NCI-H510A treated with DMSO at 0.1 percent for 48 hours (cell line): ENCODE data around the gene ATPAF1.
"Not testable (repeated sequence)": the region's sequence is repeated elsewhere in the genome, so short reads cannot be mapped to it uniquely, and the experiment has no call there.

ENCODE experiments used
- DNase-seq: peaks from one replicate; lab custom pipeline; 2025; lab: John Stamatoyannopoulos, UW

ATPAF1 gene, protein sequence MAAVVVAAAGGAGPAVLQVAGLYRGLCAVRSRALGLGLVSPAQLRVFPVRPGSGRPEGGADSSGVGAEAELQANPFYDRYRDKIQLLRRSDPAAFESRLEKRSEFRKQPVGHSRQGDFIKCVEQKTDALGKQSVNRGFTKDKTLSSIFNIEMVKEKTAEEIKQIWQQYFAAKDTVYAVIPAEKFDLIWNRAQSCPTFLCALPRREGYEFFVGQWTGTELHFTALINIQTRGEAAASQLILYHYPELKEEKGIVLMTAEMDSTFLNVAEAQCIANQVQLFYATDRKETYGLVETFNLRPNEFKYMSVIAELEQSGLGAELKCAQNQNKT

DNA sequence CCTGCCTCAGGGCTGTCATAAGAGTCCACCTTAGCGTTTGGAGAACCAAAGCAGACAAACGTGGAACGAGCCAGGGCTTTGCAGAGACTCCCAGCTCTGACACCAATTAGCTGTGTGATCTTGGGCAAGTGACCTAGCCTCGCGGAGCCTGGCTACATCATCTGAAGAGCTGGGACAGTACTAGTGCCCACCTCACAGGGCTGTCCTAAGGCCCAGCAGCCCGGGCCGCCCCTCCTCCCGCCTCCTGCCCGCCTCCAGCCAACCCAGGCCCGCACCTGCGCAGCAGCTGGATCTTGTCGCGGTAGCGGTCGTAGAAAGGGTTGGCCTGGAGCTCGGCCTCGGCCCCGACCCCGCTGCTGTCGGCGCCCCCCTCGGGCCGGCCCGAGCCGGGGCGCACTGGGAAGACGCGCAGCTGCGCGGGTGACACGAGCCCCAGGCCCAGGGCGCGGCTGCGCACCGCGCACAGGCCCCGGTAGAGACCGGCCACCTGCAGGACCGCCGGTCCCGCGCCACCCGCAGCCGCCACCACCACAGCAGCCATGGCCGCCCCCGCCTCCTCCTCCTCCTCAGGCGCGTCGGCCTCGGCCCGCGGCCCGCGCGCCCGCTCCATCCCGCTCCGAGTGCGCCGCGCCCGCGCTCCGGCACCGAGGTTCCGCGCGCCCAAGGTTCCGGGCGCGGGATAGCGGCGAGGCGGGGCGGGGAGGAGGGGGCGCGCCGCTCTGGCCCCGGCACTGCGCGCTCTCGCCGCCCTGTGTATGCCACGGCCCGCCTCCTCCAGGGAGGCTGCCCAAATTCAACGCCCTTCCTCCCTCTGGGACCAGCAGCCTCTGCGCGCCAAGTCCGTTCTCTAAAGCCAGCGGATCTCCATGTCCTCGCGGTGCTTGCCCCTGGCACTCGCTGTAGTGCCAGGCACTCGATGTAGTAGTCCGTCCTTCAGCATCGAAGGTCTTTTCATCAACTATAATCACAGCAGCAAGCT lies at the start of gene ATPAF1:
ATPAF1 (minus strand) TSS at position 583 of the 979 bp plus-strand sequence; CDS start at position 541, 42 bp downstream.
- peak; percentile 66 for DNase-seq

DNA sequence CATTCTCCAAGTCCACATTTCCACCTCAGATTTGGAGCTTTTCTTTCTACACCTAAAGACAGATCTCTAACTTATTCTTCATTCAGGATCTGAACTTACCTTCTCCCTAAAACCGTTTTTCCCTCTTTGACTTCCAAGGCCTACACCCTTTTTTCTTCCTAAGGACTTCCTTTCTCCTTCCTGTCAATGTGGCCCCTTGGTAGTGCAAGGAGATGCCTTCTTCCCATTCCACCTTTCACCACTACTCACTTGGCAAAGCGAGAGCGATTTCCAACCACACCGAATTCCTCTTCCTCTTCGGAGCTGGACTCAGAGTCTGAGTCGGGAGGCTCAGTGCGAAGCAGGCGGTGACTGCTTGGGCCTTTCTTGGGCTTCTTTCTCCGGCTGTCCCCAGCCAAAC lies 49.5 kb upstream of the ATPAF1 start:
- no peak for DNase-seq

DNA sequence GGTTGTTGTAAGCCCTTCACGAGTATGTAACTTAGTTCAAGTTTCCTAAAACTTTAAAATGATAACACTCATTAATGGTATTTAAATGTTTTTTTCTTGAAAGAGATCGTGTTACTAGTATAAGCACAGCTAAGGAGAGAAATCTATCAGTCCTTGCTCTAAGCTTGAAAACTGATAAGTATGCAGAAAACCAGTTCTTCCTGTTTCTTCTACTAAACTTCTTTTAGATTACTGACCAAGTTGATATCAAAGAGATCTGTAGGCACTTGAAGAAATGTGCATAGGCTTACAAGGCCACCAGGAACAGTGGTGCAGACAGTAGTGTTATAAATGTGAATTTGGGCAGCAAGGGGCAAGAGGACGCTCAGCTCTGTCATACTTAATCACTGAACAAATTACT lies 46.8 kb upstream of the ATPAF1 start:
- no peak for DNase-seq

DNA sequence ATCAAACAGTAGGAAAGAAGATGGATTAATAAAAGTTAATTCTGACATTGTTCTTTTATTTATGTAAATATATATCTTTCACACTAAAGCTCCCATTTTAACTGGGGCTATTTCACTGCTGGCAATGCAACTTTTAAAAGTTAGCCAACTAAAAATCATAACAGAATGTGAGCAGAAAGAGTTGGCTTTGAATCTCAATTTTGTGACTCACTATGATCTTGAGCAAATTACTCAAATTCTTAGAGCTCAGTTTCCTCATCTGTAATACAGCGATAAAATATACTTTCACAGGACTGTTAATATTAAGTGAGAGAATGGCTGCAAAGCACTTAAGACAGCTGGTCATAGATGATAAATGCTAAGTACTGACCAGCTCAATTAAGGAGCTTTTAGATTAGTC lies 40.0 kb upstream of the ATPAF1 start:
- no peak for DNase-seq

DNA sequence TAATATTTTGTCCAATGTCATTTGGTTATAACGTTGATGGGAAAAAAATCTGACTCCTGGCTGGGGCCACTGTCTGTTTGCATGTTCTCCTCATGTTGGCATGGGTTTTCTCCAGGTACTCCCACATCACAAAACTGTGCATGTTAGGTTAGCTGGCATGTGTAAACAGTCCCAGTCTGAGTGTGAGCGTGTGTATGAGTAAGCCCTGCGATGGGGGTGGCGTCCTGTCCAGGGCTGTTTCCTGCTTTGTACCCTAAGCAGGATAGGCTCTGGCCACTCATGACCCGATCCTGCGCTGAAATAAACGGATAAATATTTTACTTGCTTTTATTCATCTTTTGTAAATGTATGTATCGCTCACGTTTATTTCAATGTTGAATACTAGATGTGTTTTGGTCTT lies 37.2 kb upstream of the ATPAF1 start:
- no peak for DNase-seq

DNA sequence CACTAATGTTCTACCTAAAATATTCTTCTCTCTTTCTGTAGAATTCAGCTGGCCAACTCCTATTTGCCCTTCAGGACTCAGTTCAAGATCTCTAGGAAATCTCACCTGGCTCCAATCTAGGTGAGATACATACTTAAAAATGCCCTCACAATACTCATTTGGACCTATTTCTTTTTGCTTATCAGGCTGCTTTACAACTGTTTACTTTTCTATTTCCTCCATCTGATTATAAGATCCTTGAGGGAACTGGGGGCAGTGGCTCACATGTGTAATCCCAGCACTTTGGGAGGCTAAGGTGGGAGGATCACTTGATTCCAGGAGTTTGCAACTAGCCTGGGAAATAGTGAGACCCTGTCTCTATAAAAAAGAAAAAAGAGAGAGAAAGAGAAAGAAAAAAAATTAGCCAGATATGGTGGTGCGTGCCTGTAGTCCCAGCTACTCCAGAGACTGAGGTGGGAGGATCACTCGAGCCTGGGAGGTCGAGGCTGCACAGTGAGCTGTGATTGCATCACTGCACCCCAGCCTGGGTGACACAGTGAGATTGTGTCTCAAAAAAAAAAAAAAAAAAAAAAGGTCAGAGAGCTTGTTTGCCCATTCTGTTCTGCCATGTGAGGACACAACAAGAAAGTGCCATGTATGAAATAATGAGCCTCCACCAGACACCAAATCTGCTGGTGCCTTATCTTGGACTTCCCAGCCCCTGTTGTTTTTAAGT lies 35.9 kb upstream of the ATPAF1 start:
- no peak for DNase-seq

DNA sequence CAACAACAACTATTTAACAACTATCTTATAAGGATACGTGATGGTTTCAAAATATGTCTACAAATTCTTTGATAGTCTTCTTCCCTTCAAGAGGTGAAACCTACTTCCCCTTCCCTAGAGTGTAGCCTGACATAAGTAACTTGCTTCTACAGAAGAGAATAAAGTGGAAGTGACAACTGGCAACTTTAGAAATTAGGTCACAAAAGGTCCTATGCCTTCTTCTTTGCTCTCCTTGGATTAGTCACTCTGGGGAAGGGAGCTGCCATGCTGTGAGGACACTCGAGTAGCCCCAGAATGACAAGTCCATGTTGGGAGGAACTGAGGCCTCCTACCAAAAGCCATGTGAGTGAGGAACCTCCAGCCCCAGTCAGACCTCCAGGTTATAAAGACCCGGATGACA lies 31.5 kb upstream of the ATPAF1 start:
- no peak for DNase-seq

DNA sequence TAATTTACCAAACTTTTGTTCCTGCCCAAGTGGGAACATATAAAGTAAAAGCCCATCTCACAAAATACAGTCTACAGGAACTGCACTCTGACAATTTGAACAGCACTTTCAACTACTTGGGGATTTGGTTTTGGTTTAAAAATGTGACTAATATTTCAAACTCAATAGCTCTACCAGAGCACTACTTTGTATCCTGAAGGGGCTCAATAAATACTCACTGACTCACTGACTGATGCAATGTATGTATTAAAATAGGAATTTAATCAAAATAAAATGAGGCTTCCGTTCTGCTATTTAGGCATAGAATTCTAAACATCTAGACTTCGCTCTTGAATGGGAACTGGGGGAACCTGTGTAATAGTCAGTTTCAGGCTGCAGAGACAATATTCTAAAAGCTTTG lies 28.9 kb upstream of the ATPAF1 start:
- DNase-seq, result no peak

DNA sequence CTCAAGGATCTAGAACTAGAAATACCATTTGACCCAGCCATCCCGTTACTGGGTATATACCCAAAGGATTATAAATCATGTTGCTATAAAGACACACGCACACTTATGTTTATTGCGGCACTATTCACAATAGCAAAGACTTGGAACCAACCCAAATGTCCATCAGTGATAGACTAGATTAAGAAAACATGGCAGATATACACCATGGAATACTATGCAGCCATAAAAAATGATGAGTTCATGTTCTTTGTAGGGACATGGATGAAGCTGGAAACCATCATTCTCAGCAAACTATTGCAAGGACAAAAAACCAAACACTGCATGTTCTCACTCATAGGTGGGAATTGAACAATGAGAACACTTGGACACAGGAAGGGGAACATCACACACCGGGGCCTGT lies 26.5 kb upstream of the ATPAF1 start:
- not testable (repeated sequence) for DNase-seq

DNA sequence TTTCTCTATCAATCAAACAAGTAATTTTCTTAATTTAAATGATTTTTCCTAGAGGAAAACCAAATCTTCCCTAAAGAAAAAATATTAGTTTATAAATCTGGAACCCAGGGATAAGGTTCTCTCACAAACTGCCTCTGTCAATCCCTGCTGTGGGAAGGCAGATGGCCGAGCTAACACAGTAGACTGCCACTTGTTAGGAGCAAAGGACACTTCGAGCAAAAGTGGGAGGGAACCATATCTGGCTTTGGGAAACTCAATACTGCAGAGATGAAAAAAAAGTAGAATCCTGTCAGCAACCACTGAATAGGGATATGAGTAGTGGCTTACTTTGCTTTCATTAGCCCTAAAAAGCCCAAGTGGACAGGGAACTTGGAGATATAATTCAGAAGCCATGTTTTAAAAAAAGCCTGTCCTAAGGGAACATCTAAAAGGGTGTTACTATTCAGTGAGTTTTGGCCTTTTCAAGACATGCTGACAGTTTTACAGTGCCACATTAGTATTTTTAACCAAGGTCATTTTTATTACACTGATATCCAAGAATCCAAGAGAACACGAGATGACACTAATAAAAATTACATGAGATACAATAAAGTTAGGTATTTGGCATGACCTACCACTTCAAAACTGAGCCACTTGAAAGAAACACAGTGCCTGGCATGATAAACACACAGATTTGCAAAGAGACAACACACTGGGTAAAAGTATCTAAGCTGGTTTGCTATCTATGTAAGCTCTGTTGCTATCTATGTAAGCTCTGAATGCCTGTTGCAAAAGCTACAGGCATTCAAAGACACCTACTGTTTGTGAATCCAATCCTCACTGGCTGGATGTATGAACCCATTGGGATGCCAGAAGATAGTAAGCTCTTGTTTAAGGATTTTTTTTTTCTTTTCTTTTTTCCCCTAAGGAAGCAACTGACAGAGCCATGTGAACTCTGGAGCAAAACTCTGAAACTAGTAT lies 24.9 kb upstream of the ATPAF1 start:
- no peak for DNase-seq

DNA sequence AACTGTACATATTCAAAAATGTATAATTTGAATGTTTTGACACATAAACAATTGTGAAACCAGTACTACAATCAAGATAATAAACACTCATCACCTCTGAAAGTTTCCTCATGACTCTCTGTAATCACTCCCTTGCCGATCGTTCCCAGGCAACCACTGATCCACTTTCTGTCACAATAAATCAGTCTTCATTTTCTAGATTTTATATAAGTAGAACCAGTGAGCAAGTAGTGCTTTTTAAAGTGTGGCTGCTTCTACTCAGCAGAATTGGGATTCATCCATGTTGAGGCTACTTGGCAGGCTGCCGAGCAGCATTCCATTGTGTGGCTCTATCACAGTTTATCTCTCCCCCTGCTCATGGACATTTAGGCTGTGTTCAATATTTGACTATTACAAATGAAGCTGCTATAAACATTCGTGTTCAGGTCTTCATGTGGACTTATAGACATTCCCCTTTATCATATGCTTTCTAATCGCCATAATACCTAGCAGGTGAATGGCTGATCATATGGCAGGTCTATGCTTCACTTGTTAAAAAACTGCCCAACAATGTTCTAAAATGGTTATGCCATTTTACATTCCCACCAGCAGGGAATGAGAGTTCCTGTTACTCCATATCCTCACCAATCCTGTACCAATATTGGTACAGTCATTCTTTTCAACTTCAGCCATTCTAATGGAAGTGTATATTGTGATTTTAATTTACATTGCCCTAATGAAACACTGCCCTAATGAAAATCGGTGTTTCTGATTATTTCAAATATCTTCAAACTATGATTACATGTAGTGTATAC lies 24.0 kb upstream of the ATPAF1 start:
- no peak for DNase-seq

DNA sequence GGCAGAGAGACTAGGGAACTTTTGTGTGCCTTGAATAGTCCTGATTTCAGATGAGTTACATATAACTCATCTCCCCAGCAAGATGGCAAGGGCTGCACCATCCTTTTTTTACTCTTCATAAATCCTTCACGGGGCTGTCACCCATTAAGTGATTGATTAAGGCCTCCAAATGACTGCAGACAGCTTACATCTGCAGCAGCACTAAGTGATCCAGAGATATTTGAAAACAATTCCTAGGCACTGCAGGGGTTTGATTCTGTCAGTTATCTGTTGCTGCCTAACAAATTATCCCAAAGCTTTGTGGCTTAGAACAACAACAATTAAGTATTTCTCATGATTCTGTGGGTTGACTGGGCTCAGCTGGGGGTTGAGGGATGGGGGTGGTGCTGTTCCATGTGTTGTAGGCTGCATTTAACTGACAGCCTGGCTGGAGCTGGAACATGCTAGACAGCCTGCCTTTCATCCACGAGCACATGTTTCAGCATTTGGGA lies 22.8 kb upstream of the ATPAF1 start:
- no peak for DNase-seq

DNA sequence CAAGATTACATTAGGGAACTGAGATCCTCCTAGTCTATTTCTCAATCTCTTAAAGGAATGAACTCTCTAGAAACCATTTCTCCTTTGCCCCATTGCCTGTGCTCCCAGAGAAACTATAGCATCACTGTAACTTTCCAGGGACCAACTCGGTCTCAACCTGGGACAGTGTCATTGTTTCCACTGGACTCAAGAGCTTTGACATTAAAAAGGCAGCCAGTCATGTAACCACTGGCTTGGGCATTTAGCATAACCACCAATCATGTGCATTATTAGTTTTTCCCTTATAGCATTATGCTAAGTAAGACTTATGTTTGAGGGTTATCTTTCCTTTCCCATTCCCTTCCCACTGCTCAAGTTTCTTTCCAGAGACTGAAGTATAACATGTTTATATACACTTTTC lies 21.7 kb upstream of the ATPAF1 start:
- DNase-seq, result no peak

DNA sequence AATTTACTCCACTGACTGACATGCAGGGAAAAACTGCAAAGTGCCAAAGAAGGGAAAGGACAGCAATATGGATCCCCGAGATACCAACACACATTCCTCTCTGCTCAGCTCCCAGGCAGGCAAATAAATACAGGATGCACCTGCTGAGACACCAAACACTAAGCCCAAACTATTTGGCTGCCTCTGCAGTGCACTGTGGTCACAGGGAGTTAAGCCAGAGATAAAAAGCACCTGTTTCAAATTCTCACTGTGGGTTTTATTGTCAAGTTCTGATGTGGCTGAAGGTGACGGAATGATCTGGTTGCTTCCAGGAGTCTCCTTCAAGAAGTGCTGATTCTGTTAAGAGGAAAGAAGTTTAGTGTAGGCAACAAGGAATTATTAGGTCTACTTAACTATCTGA lies 21.2 kb upstream of the ATPAF1 start:
- no peak for DNase-seq

DNA sequence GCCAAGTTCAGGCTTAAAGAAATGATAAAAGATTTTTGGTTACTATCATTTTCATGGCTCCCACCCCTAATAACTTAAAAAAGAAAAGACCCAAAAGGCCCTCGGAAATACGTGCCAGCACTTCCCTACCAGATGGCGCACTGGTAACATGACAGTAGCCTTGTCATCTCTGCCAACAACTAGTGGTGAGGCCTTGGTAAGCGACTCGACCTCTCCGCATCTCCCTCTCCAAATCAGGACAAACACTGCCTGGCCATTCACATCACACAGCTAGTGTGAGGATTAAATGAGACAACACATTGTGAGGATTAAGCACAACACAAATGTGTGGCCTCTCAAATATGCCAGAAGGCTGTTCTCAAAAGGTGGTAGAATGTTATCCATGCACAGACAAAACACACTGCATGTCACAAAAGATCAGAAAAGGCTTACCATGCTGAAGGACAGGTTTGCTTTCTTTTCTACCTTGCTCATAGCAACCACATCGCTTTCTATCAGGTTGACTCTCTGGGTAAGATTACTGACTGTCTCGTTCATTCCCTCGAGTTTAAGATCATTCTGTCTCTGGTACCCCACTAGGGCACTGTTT lies 19.9 kb upstream of the ATPAF1 start:
- no peak for DNase-seq

DNA sequence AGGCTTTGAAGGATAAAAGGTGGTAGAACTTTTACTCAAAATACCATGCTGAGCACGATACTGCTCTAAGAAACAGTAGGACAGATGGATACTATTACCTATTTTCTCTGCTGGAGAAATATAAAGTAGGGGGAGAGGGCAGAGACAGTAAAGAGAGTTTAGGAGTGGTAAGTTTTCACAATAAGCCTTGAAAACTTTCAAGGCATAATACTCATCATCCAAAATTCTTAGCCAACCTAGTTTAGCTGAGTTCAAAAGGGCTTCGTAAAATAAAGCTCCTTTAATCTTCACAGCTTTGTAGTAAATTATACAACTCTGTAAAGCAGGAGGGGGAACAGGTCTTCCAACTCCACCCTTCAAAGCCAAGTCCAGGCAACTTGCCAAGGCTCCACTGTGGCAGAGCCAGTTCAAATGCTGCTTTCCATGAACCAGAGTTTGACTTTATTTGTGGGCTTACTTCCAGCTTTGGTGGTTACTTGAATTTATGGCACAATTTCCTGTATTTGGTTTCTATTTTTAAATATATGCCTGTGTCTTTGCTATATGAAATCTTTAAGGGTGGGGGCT lies 19.0 kb upstream of the ATPAF1 start:
- DNase-seq, result no peak

DNA sequence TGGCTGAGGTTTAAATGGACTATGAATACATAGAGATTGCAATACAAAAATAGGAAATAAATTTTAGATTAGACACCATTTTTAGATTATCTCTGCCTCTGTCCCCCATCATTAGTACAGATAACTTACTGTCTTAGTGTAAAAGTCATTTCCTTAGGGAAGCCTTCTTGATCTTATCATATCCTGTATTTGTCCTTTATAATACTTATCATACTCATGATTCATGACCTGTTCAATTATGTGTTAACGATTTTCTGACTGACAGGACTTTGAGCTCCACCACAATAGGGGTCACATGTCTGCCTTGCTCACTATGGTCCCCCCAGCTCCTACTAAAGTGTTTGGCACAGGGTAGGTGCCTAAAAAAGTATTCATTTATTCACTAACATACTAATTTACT lies 18.1 kb upstream of the ATPAF1 start:
- DNase-seq, result no peak

DNA sequence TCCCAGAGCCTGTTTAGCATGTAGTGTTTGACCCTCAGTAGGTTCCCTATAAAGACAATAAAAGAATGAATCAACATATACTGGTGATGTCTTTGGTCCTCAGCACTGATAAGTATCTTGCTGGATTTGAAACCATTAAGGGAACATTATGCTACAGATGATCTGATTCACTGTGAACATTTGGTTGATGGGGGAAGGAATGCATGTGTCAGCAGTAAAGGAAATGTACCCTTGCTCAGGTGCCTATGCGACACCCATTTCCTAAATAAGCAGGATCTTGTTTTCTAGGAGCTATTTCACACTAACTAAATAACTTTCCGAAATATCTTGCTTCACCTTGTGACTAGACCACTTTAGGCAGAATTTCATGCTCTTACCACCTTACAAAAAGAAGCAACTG lies 16.5 kb upstream of the ATPAF1 start:
- no peak for DNase-seq

DNA sequence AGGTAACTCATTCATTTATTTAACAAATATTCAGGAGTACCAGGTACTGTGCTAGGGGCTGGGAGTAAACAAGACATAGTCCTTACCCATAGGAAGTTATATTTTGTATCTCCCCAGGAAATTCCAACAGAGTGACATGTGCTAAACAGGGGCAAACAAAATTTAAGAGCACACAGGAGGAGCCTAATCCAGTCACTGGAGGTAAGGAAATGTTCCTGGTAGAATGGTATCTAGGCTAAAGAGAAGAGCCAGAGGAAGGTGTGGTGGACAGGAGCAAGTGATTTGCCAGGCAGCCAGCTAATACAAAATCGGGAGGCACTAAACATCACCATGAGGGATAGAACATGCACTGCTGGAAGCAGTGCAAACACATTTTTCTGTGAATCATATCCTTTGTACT lies 13.9 kb upstream of the ATPAF1 start:
- no peak for DNase-seq
